GM21390 (cell line): Measurements from ENCODE around the gene CYP2A13.
"Not testable (repeated sequence)": the region's sequence is repeated elsewhere in the genome, so short reads cannot be mapped to it uniquely, and the experiment has no call there.

Source experiments
- ATAC-seq: cut with Tn5 transposase; IDR thresholded peaks from one replicate; pipeline ENCODE4 v1.9.1; 2021; ENCODE audit not compliant: unreplicated experiment

Gene CYP2A13

DNA sequence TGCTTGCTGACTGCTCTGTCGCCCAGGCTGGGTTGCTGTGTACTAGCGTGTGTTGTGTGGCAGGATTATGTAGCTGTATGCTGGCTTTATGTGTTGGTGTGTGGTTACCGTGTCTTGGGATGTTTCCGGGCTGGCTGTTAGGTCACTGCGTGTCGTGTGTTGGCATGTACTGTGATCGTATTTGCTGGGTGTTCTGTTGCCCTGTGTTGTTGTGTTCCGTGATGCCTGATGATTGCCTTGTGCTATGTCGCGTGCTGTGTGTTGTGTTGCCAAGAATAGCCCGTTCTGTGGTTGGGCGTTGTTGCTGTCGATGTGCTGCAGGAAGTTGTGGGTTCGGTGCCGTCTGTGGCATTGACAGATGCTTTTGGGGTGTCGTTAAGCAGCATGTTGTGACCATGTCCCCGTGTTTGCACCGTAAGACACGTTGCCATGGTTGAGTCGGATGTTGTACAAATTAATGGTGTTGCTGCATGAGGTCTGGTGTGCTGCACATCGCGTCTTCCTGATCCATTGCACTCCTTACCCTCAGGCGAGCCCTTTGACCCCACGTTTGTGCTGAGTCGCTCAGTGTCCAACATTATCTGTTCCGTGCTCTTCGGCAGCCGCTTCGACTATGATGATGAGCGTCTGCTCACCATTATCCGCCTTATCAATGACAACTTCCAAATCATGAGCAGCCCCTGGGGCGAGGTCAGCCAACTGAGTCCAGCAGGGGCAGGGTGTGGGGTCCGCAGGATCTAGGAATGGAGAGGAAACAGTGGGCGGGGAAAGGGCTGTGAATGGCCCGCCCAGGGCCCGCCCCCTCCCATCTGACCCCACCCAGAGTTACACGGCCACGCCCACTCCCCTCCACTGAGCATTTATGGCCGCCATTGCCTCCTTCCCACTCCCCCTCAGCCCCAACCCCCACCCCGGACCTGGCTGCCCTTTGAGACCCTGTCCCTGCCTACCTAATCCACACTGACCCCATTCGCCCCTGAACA, 33.0 kb downstream of the CYP2A13 start:
- not testable (repeated sequence) for ATAC-seq

GRCh38 chr19:41122846-41123245, 34.6 kb downstream of the CYP2A13 start:
- ATAC-seq: not testable (repeated sequence)

DNA sequence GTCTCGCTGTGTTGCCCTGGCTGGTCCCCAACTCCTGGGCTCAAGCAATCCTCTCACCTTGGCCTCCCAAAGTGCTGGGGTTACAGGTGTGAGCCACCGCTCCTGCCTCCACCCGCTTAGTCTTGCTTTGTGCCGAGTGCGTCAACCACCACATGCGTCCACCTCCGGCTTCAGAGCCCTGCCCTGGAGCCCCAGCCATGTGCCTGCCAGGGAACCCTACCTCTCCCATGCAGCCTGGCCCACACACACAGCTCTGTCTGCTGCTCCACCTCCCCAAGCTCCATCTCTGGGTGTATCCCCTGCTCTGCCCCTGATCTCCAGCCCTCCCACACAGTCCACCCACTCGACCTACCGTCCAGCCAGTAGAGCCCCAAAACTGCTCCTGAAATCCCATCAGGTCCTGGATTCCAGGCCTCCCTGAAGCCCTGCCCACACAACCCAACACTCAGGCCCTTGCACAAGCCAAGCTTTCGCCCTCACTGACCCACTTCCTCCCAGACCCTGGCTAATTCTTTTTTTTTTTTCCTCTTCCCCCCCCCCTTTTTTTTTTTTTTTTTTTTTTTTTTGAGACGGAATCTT, 35.6 kb downstream of the CYP2A13 start:
- ATAC-seq: no peak

DNA sequence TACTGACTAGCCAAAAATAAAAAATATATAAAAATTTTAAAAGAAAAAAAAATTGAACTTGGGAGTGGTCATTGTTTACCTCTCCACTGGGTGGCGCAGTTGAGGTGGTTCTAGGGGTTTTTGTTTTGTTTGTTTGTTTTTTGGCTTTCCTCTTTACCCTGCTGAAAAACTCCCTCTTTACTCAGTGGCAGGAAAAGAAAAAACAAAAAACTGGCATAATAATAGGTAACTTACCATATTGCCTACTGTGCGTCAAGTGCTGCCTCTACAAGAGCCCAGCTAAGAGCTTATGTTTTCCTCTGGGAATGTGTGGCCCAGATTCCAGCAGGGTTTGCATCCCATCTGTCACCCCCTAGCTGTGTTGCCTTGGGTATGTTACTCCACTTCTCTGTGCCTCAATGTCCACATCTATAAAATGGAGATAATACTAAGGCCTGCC, 38.5 kb downstream of the CYP2A13 start:
- not testable (repeated sequence) for ATAC-seq

DNA sequence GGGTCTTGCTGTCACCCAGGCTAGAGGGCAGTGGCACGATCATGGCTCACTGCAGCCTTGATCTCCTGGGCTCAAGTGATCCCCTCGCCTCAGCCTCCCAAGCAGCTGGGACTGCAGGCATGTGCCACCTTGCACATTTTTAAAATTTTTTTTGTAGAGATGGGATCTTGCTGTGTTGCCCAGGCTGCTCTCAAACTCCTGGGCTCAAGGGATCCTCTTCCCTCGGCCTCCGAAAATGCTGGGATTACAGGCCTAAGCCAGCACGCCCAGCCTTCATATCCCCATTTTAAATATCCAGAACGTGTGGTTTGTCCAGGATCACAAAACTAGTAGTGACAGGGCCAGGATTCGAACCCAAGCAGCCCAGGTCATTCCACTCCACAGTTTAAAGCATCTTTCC, 39.1 kb downstream of the CYP2A13 start:
- ATAC-seq: not testable (repeated sequence)

- ATAC-seq: not testable (repeated sequence)
Measured at GRCh38 chr19:41127801-41128300, 39.6 kb downstream of the CYP2A13 start.

DNA sequence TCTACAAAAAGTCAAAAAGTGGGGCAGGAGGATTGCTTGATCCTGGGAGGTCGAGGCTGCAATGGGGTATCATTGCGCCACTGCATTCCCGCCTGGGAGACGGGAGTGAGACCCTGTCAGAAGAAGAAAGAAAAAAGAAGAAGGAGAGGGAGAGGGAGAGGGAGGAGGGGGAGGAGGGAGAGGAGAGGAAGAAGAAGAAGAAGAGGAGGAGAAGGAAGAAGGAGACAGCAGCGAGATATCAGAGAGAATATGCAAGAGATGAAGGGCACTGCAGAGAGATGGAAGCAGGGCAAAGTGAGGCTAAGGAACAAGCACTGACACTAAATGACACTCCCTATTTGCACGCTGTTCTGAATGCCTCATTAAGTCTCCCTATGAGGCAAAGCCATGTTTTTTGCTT, 40.4 kb downstream of the CYP2A13 start:
- no peak for ATAC-seq

GRCh38 chr19:41131186-41131585, 42.9 kb downstream of the CYP2A13 start:
- no peak for ATAC-seq

DNA sequence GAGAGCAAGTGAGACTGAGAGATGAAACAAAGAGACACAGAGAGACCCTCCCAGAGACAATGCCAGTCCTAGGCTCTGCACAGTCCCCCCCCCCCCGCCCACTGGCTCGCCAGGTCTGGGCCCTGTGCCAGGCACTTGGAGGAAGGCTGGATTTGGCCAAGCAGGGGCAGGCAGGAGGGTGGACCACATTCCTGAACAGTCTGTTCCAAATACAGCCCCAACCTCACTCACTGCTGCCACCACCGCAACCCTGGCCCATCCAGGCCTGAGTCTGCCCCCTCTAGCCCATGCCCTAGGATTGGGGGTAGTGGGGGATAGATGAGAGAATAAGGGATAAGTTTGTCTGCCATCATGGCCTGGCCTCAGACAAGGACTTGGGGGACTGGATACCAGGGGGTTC, 45.0 kb downstream of the CYP2A13 start:
- ATAC-seq: no peak

DNA sequence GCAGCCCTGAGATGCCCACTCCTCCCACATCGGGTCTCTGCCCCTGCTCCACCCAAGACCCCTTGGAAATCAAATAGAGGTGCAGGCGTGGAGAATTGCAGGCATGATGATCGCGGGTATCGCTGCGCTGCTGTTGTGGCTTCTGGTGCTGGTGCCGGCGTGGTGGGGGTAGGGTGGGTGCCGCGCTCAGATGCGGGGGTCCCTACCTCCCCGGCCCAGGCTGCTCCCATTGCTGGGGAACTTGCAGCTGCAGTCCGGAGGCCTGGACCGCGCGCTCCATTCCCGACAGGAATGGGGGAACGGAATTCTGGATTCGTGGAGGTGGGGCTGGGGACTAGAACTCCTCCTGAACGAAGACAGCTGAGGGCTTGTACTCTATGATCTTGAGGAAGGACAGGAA, 46.4 kb downstream of the CYP2A13 start:
- no peak for ATAC-seq

- ATAC-seq: not testable (repeated sequence)
Measured at GRCh38 chr19:41135390-41136384, 47.4 kb downstream of the CYP2A13 start.

- ATAC-seq: no peak
Measured at GRCh38 chr19:41136636-41137455, 48.6 kb downstream of the CYP2A13 start.

- ATAC-seq: no peak
Measured at GRCh38 chr19:41144403-41144802, 56.2 kb downstream of the CYP2A13 start.
